Astrocyte (in vitro differentiated cells and primary cell): ENCODE results near the gene ATP11C. TPM values are rescaled to one million over a fixed set of nuclear protein-coding genes. Genes with fewer than 3 reads are reported as not detected.
"Not testable (repeated sequence)": the region's sequence is repeated elsewhere in the genome, so short reads cannot be mapped to it uniquely, and the experiment has no call there.

Experiments
- DNase-seq: peaks from one replicate; pipeline ENCODE4 v3.0.0-alpha.2; 2010; ENCODE audit warnings: low read depth
- FAIRE-seq: peaks from 2 replicates; lab custom pipeline; 2011; peaks lifted over from hg19 to GRCh38; lab: Jason Lieb, UNC
- H2AFZ ChIP-seq: 2 replicates; pipeline ENCODE4 v1.6.0; 2012; ENCODE audit warnings: low read depth, low read length, inconsistent platforms
- H3K27ac ChIP-seq: 2 replicates; pipeline ENCODE4 v1.5.1; 2011; ENCODE audit warnings: low read depth, low read length, inconsistent platforms
- H3K27me3 ChIP-seq: 2 replicates; pipeline ENCODE4 v1.6.0; 2011; ENCODE audit warnings: low read length, inconsistent platforms; ENCODE audit not compliant: insufficient read depth
- H3K36me3 ChIP-seq: 2 replicates; pipeline ENCODE4 v1.5.1; 2011; ENCODE audit warnings: low read length, inconsistent platforms; ENCODE audit not compliant: insufficient read depth
- H3K4me1 ChIP-seq: 2 replicates; pipeline ENCODE4 v1.5.1; 2011; ENCODE audit warnings: low read length, inconsistent platforms; ENCODE audit not compliant: insufficient read depth
- H3K4me2 ChIP-seq: 2 replicates; pipeline ENCODE4 v1.6.0; 2012; ENCODE audit warnings: low read length, inconsistent platforms
- H3K4me3 ChIP-seq: 2 replicates; pipeline ENCODE4 v1.5.1; 2011; ENCODE audit warnings: low read depth, mild to moderate bottlenecking, low read length, inconsistent platforms; ENCODE audit not compliant: insufficient read depth
- H3K79me2 ChIP-seq: 2 replicates; pipeline ENCODE4 v1.6.0; 2012; ENCODE audit warnings: mild to moderate bottlenecking, low read length, inconsistent platforms; ENCODE audit not compliant: insufficient read depth
- H3K9ac ChIP-seq: 2 replicates; pipeline ENCODE4 v1.6.0; 2012; ENCODE audit warnings: mild to moderate bottlenecking, low read length, inconsistent platforms
- H3K9me3 ChIP-seq: 2 replicates; pipeline ENCODE4 v1.5.1; 2012; ENCODE audit warnings: low read depth, mild to moderate bottlenecking, low read length, inconsistent platforms; ENCODE audit not compliant: insufficient read depth
- H4K20me1 ChIP-seq: 2 replicates; pipeline ENCODE4 v1.6.0; 2012; ENCODE audit warnings: low read length, inconsistent platforms; ENCODE audit not compliant: insufficient read depth
- H3K27ac Mint-ChIP-seq: one replicate; pipeline ENCODE4 v1.8.0; 2021; ENCODE audit warnings: mild to moderate bottlenecking, mixed read lengths; ENCODE audit not compliant: unreplicated experiment
- H3K27me3 Mint-ChIP-seq: one replicate; pipeline ENCODE4 v1.8.0; 2021; ENCODE audit warnings: low read depth, mixed read lengths; ENCODE audit not compliant: unreplicated experiment
- H3K36me3 Mint-ChIP-seq: one replicate; pipeline ENCODE4 v1.8.0; 2021; ENCODE audit warnings: low read depth, mixed read lengths; ENCODE audit not compliant: unreplicated experiment
- H3K4me1 Mint-ChIP-seq: one replicate; pipeline ENCODE4 v1.8.0; 2021; ENCODE audit warnings: low read depth, mixed read lengths; ENCODE audit not compliant: unreplicated experiment
- H3K4me3 Mint-ChIP-seq: one replicate; pipeline ENCODE4 v1.8.0; 2021; ENCODE audit warnings: mild to moderate bottlenecking, moderate library complexity, mixed read lengths; ENCODE audit not compliant: unreplicated experiment
- H3K9me3 Mint-ChIP-seq: one replicate; pipeline ENCODE4 v1.8.0; 2021; ENCODE audit warnings: mild to moderate bottlenecking, mixed read lengths; ENCODE audit not compliant: unreplicated experiment
- CTCF ChIP-seq: IDR thresholded peaks from 2 replicates; pipeline ENCODE4 v1.5.1; 2011; ENCODE audit warnings: low read depth, mild to moderate bottlenecking, inconsistent platforms, low read length, moderate library complexity; ENCODE audit not compliant: insufficient read depth
- EZH2 ChIP-seq: IDR thresholded peaks from 2 replicates; pipeline ENCODE4 v1.6.1; 2012; ENCODE audit warnings: mild to moderate bottlenecking, low read length, inconsistent platforms; ENCODE audit not compliant: insufficient read depth
- total RNA-seq: library from RNA; stranded (reverse); gene quantifications from 2 replicates; pipeline ENCODE4 v1.2.1, GENCODE V29; 2021

The ATP11C gene
- total RNA-seq, 1 donor from 2014 or later, result 24.6 TPM

- Histone ChIP-seq H3K4me1 (no peaks in the 10 kb centered on the region), H3K4me2 (no peak overlapping the region), H3K36me3 (no peaks in the 10 kb centered on the region), H3K79me2 (peaks cover 80% of the 10 kb centered on the region), H4K20me1 (peaks cover 47% of the 10 kb centered on the region), H3K27me3 (no peaks in the 10 kb centered on the region), H3K27ac (no peak overlapping the region), H3K9me3 (no peaks in the 10 kb centered on the region), H2AFZ (no peak overlapping the region), H3K4me3 (no peak overlapping the region), H3K9ac (no peak overlapping the region)
- FAIRE-seq (peak; percentile 58), DNase-seq (no peak)
- TF ChIP-seq CTCF, result no peak
- TF ChIP-seq EZH2, result no peak
- H3K36me3 Mint-ChIP-seq, result no peaks in the 10 kb centered on the region
- H3K4me1 Mint-ChIP-seq, result no peaks in the 10 kb centered on the region
- no peaks in the 10 kb centered on the region for H3K27me3 Mint-ChIP-seq
- no peak overlapping the region for H3K4me3 Mint-ChIP-seq
- H3K27ac Mint-ChIP-seq, result no peak overlapping the region
- H3K9me3 Mint-ChIP-seq, result no peaks in the 10 kb centered on the region
These were observed 8.2 kb downstream of the ATP11C start for GRCh38 chrX:139924696-139925095.

- no peaks in the 10 kb centered on the region for H3K9me3 ChIP-seq
- H3K79me2 ChIP-seq, result peaks cover 75% of the 10 kb centered on the region
- H3K4me3 ChIP-seq, result no peak overlapping the region
- H4K20me1 ChIP-seq, result peaks cover 42% of the 10 kb centered on the region
- Mint-ChIP-seq H3K4me1 (no peaks in the 10 kb centered on the region), H3K36me3 (no peaks in the 10 kb centered on the region), H3K27me3 (no peaks in the 10 kb centered on the region), H3K4me3 (no peak overlapping the region), H3K9me3 (no peaks in the 10 kb centered on the region), H3K27ac (no peak overlapping the region)
- H3K27ac ChIP-seq, result no peak overlapping the region
- no peaks in the 10 kb centered on the region for H3K36me3 ChIP-seq
- TF ChIP-seq EZH2 (no peak), CTCF (no peak)
- no peak overlapping the region for H3K4me2 ChIP-seq
- H2AFZ ChIP-seq, result no peak overlapping the region
- H3K9ac ChIP-seq, result no peak overlapping the region
- no peaks in the 10 kb centered on the region for H3K4me1 ChIP-seq
- DNase-seq, result no peak
- no peaks in the 10 kb centered on the region for H3K27me3 ChIP-seq
- peak; percentile 45 for FAIRE-seq
These were observed 8.7 kb downstream of the ATP11C start for GRCh38 chrX:139924069-139924695.

- not testable (repeated sequence) for H3K27ac ChIP-seq, H3K9me3 ChIP-seq, H3K27me3 ChIP-seq, H3K4me1 Mint-ChIP-seq, H3K36me3 Mint-ChIP-seq, H3K9me3 Mint-ChIP-seq, H3K9ac ChIP-seq, H3K4me3 Mint-ChIP-seq, H3K27me3 Mint-ChIP-seq, H3K36me3 ChIP-seq, DNase-seq, H3K4me3 ChIP-seq, H3K27ac Mint-ChIP-seq, H2AFZ ChIP-seq, H3K4me1 ChIP-seq, H3K4me2 ChIP-seq
- peaks cover 29% of the 10 kb centered on the region for H4K20me1 ChIP-seq
- FAIRE-seq, result peak; percentile 9
- peaks cover 59% of the 10 kb centered on the region for H3K79me2 ChIP-seq
These were observed 11.7 kb downstream of the ATP11C start for GRCh38 chrX:139921142-139921541.
